Suprapubic skin (tissue), 3 donors: Measurements from ENCODE around the gene CYB5R2.

ENCODE experiments used
- CTCF ChIP-seq, 2 donors: fragments of 200-600 bp in 1 of 2; fragments of 450-650 bp in 1 of 2; sonication (generic) in 1 of 2; IDR thresholded peaks; one replicate each; pipeline ENCODE4 v1.5.1; 2016 to 2019; ENCODE audit warnings: antibody characterized with exemption in 2 of 2, mild to moderate bottlenecking in 1 of 2, moderate library complexity in 1 of 2
- POLR2A ChIP-seq, 2 donors: fragments of 450-650 bp; IDR thresholded peaks; one replicate each; pipeline ENCODE4 v1.6.1; 2017; ENCODE audit warnings: antibody characterized with exemption in 2 of 2, mild to moderate bottlenecking in 2 of 2, moderate library complexity in 2 of 2

GRCh38 chr11:7651700-7652099 lies 21.6 kb downstream of the CYB5R2 start:
- TF ChIP-seq POLR2A (IDR thresholded peaks at IDR 0.05) (no peak), CTCF (IDR thresholded peaks at IDR 0.05) (no peak)
